HG03432 (cell line): ENCODE results near the gene AGAP1.

Experiments
- ATAC-seq: cut with Tn5 transposase; IDR thresholded peaks from one replicate; pipeline ENCODE4 v1.9.1; 2021; ENCODE audit warnings: mild to moderate bottlenecking, moderate library complexity; ENCODE audit not compliant: unreplicated experiment

The AGAP1 gene

GRCh38 chr2:235605312-235606003 lies 111.6 kb downstream of the AGAP1 start:
- ATAC-seq, result no peak

GRCh38 chr2:235606004-235606715 lies 112.3 kb downstream of the AGAP1 start:
- no peak for ATAC-seq

- no peak for ATAC-seq
Measured at GRCh38 chr2:235607546-235608199, 113.8 kb downstream of the AGAP1 start.

GRCh38 chr2:235608200-235608887 lies 114.5 kb downstream of the AGAP1 start:
- no peak for ATAC-seq

- ATAC-seq, result no peak
Measured at GRCh38 chr2:235609321-235609720, 115.5 kb downstream of the AGAP1 start.

GRCh38 chr2:235609746-235610145 lies 115.9 kb downstream of the AGAP1 start:
- no peak for ATAC-seq

GRCh38 chr2:235610696-235611257 lies 116.9 kb downstream of the AGAP1 start:
- ATAC-seq, result no peak

- no peak for ATAC-seq
Measured at GRCh38 chr2:235611349-235611748, 117.5 kb downstream of the AGAP1 start.

GRCh38 chr2:235611756-235612155 lies 117.9 kb downstream of the AGAP1 start:
- ATAC-seq, result no peak

- ATAC-seq, result no peak
Measured at GRCh38 chr2:235612181-235612950, 118.5 kb downstream of the AGAP1 start.

GRCh38 chr2:235613649-235614048 lies 119.8 kb downstream of the AGAP1 start:
- ATAC-seq, result no peak

- no peak for ATAC-seq
Measured at GRCh38 chr2:235614176-235614860, 120.5 kb downstream of the AGAP1 start.

GRCh38 chr2:235614900-235615712 lies 121.3 kb downstream of the AGAP1 start:
- no peak for ATAC-seq

GRCh38 chr2:235616885-235617284 lies 123.0 kb downstream of the AGAP1 start:
- no peak for ATAC-seq

- ATAC-seq, result no peak
Measured at GRCh38 chr2:235618039-235618438, 124.2 kb downstream of the AGAP1 start.

- ATAC-seq, result no peak
Measured at GRCh38 chr2:235619544-235619943, 125.7 kb downstream of the AGAP1 start.

- no peak for ATAC-seq
Measured at GRCh38 chr2:235621736-235622135, 127.9 kb downstream of the AGAP1 start.

GRCh38 chr2:235623111-235623510 lies 129.3 kb downstream of the AGAP1 start:
- no peak for ATAC-seq

GRCh38 chr2:235623752-235624151 lies 129.9 kb downstream of the AGAP1 start:
- ATAC-seq, result no peak
